Esophagus squamous epithelium (tissue), 5 donors: ENCODE data around the gene SLC38A4. TPM values are rescaled to one million over a fixed set of nuclear protein-coding genes. Genes with fewer than 3 reads are reported as not detected.

Experiments
- DNase-seq: peaks from one replicate; lab custom pipeline; 2025; lab: John Stamatoyannopoulos, UW
- H3K27ac ChIP-seq, 4 donors: fragments of 200-600 bp; sonication (generic); one replicate each; pipeline ENCODE4 v1.5.1; 2016 to 2019; ENCODE audit warnings: mild to moderate bottlenecking in 1 of 4
- H3K27me3 ChIP-seq, 4 donors: fragments of 200-600 bp; sonication (generic); 1 replicate in 3 of 4; 2 replicates in 1 of 4; pipeline versions ENCODE4 v1.5.1 to v1.6.0; 2017 to 2021; ENCODE audit warnings: antibody characterized with exemption in 1 of 4
- H3K36me3 ChIP-seq, 3 donors: fragments of 200-600 bp; sonication (generic); one replicate each; pipeline ENCODE4 v1.5.1; 2016 to 2019
- H3K4me1 ChIP-seq, 3 donors: fragments of 200-600 bp; sonication (generic); one replicate each; pipeline ENCODE4 v1.5.1; 2017 to 2019
- H3K4me3 ChIP-seq, 4 donors: fragments of 200-600 bp; sonication (generic); 1 replicate in 3 of 4; 2 replicates in 1 of 4; pipeline ENCODE4 v1.5.1; 2016 to 2019; ENCODE audit warnings: mild to moderate bottlenecking in 2 of 4, moderate library complexity in 1 of 4
- H3K9me3 ChIP-seq, 3 donors: fragments of 200-600 bp; sonication (generic); one replicate each; pipeline ENCODE4 v1.5.1; 2016 to 2019
- CTCF ChIP-seq, 6 experiments: fragments of 450-650 bp in 4 of 6; fragments of 200-600 bp in 2 of 6; sonication (generic) in 2 of 6; IDR thresholded peaks; one replicate each; pipeline ENCODE4 v1.5.1; 2016 to 2019; ENCODE audit warnings: antibody characterized with exemption in 6 of 6, mild to moderate bottlenecking in 4 of 6, moderate library complexity in 4 of 6
- POLR2A ChIP-seq, 4 donors: fragments of 450-650 bp; IDR thresholded peaks; one replicate each; pipeline ENCODE4 v1.6.1; 2017; ENCODE audit warnings: antibody characterized with exemption in 4 of 4, mild to moderate bottlenecking in 4 of 4, moderate library complexity in 3 of 4
- WGBS, 2 donors: methylation state at CpG; one replicate each; pipeline ENCODE4 v1.1.5; 2018; 5-methylcytosine and 5-hydroxymethylcytosine counted together
- intact Hi-C: fragments of 100-400 bp; cut with DNase I; formaldehyde crosslinking; loops from one replicate; pipeline ENCODE4 v1.15.0; 2022
- total RNA-seq, 4 donors: library from RNA; depleted of rRNA; stranded (reverse); fragments of >200 nt; gene quantifications; one replicate each; pipeline ENCODE4 v1.1.0, GENCODE V29; 2016
- donor health status: DM: yes; HTN: yes; CAD: no.

Gene SLC38A4
- total RNA-seq, 4 donors from 2014 or later: 1.0 to 2.4 (median 2.1) TPM

- no peak overlapping the region for H3K4me3 ChIP-seq
- WGBS, 2 donors: 64 to 72% methylated on average over 5 of the region's 5 CpGs
- no peaks in the 10 kb centered on the region for H3K9me3 ChIP-seq
- H3K36me3 ChIP-seq: no peaks in the 10 kb centered on the region
- DNase-seq: no peak
- intact Hi-C loops: no loop called here
- no peaks in the 10 kb centered on the region for H3K27me3 ChIP-seq
- H3K27ac ChIP-seq: no peak overlapping the region
- peaks cover 0 to 8% (median 0%) of the 10 kb centered on the region in 3 donors for H3K4me1 ChIP-seq
- TF ChIP-seq POLR2A (IDR thresholded peaks at IDR 0.05): no peak
These were observed 41.9 kb downstream of the SLC38A4 start for GRCh38 chr12:46783871-46784270.

GRCh38 chr12:46779879-46780278, 45.9 kb downstream of the SLC38A4 start:
- Histone ChIP-seq H3K9me3 (no peaks in the 10 kb centered on the region), H3K4me1 (peaks cover 0 to 4% (median 0%) of the 10 kb centered on the region in 3 donors), H3K36me3 (no peaks in the 10 kb centered on the region), H3K27ac (no peak overlapping the region), H3K27me3 (no peaks in the 10 kb centered on the region), H3K4me3 (no peak overlapping the region)
- DNase-seq: no peak
- intact Hi-C loops: no loop called here
- TF ChIP-seq CTCF (IDR thresholded peaks at IDR 0.05) (no peak), POLR2A (IDR thresholded peaks at IDR 0.05) (no peak)

- 92 to 100% methylated on average over 1 of the region's 1 CpG for WGBS, 2 donors
- Histone ChIP-seq H3K27me3 (no peaks in the 10 kb centered on the region), H3K9me3 (no peaks in the 10 kb centered on the region), H3K4me3 (no peak overlapping the region), H3K36me3 (no peaks in the 10 kb centered on the region), H3K27ac (no peak overlapping the region), H3K4me1 (no peaks in the 10 kb centered on the region)
- intact Hi-C loops: no loop called here
- DNase-seq: no peak
- no peak for TF ChIP-seq POLR2A (IDR thresholded peaks at IDR 0.05)
- no peak for TF ChIP-seq CTCF (IDR thresholded peaks at IDR 0.05)
These were observed 46.7 kb downstream of the SLC38A4 start for GRCh38 chr12:46779063-46779462.

GRCh38 chr12:46778415-46778814, 47.4 kb downstream of the SLC38A4 start:
- Histone ChIP-seq H3K4me3 (no peak overlapping the region), H3K27me3 (no peaks in the 10 kb centered on the region), H3K4me1 (no peaks in the 10 kb centered on the region), H3K27ac (no peak overlapping the region), H3K9me3 (no peaks in the 10 kb centered on the region), H3K36me3 (no peaks in the 10 kb centered on the region)
- DNase-seq: no peak
- intact Hi-C loops: no loop called here
- 86 to 96% methylated on average over 4 to 5 of the region's 5 CpGs for whole genome bisulfite sequencing, 2 donors
- TF ChIP-seq POLR2A (IDR thresholded peaks at IDR 0.05) (no peak), CTCF (IDR thresholded peaks at IDR 0.05) (no peak)

GRCh38 chr12:46777587-46777986, 48.2 kb downstream of the SLC38A4 start:
- no peaks in the 10 kb centered on the region for H3K9me3 ChIP-seq
- H3K4me1 ChIP-seq: no peaks in the 10 kb centered on the region
- H3K27ac ChIP-seq: no peak overlapping the region
- no peak overlapping the region for H3K4me3 ChIP-seq
- intact Hi-C loops: no loop called here
- no peaks in the 10 kb centered on the region for H3K27me3 ChIP-seq
- no peaks in the 10 kb centered on the region for H3K36me3 ChIP-seq
- no peak for DNase-seq
- TF ChIP-seq POLR2A (IDR thresholded peaks at IDR 0.05) (no peak), CTCF (IDR thresholded peaks at IDR 0.05) (no peak)
- WGBS, 2 donors: 53% methylated on average over 4 of the region's 4 CpGs

GRCh38 chr12:46775796-46776195, 50.0 kb downstream of the SLC38A4 start:
- no peaks in the 10 kb centered on the region for H3K9me3 ChIP-seq
- no peak overlapping the region for H3K4me3 ChIP-seq
- no peak overlapping the region for H3K27ac ChIP-seq
- no peaks in the 10 kb centered on the region for H3K36me3 ChIP-seq
- intact Hi-C loops: no loop called here
- no peaks in the 10 kb centered on the region for H3K4me1 ChIP-seq
- TF ChIP-seq POLR2A (IDR thresholded peaks at IDR 0.05) (no peak), CTCF (IDR thresholded peaks at IDR 0.05) (no peak)
- WGBS, 2 donors: 85 to 95% methylated on average over 3 of the region's 3 CpGs
- H3K27me3 ChIP-seq: no peaks in the 10 kb centered on the region
- DNase-seq: no peak
